OCI-LY3 (cell line): ENCODE results near the gene SOCS1.

Experiments
- H2AFZ ChIP-seq: fragments of 200-600, 300-600 bp; shearing (Covaris generic); 2 replicates; pipeline ENCODE4 v1.6.0; 2014; ENCODE audit warnings: antibody characterized with exemption, low read depth, low read length
- H3K27ac ChIP-seq: fragments of 200-600, 300-600 bp; sonication (generic); 2 replicates; pipeline ENCODE4 v1.5.1; 2014; ENCODE audit warnings: mild to moderate bottlenecking, low read length, moderate library complexity, mixed read lengths
- H3K27me3 ChIP-seq: fragments of 200-600, 300-600 bp; sonication (generic); 2 replicates; pipeline ENCODE4 v1.6.1; 2014; ENCODE audit warnings: low read depth, low read length, mixed read lengths
- H3K36me3 ChIP-seq: fragments of 200-600, 300-600 bp; sonication (generic); replicated peaks from 2 replicates; pipeline ENCODE3; 2014; ENCODE audit warnings: low read depth, low read length, mixed read lengths
- H3K4me1 ChIP-seq: fragments of 300-600, 200-600 bp; sonication (generic); 2 replicates; pipeline ENCODE4 v1.6.1; 2014; ENCODE audit warnings: low read length, mixed read lengths
- H3K4me2 ChIP-seq: fragments of 200-600, 300-600 bp; sonication (generic); 2 replicates; pipeline ENCODE4 v1.6.1; 2014; ENCODE audit warnings: low read length, mixed read lengths
- H3K4me3 ChIP-seq: fragments of 300-600, 200-600 bp; sonication (generic); 2 replicates; pipeline ENCODE4 v1.5.1; 2014; ENCODE audit warnings: antibody characterized with exemption, mild to moderate bottlenecking, low read length, moderate library complexity
- H3K79me2 ChIP-seq: fragments of 300-600, 200-600 bp; shearing (Covaris generic); 2 replicates; pipeline ENCODE4 v1.6.1; 2014; ENCODE audit warnings: mild to moderate bottlenecking, low read length, mixed read lengths
- H3K9ac ChIP-seq: fragments of 300-600, 200-600 bp; shearing (Covaris generic); 2 replicates; pipeline ENCODE4 v1.6.0; 2014; ENCODE audit warnings: mild to moderate bottlenecking, low read length, moderate library complexity
- H3K9me3 ChIP-seq: fragments of 200-600, 300-600 bp; shearing (Covaris generic); 2 replicates; pipeline ENCODE4 v1.6.1; 2014; ENCODE audit warnings: low read length, mixed read lengths; ENCODE audit not compliant: insufficient read depth
- H4K20me1 ChIP-seq: fragments of 200-600, 300-600 bp; sonication (generic); 2 replicates; pipeline ENCODE4 v1.6.1; 2016; ENCODE audit warnings: low read length, mixed read lengths; ENCODE audit not compliant: insufficient read depth
- CTCF ChIP-seq: fragments of 200-600, 300-600 bp; sonication (generic); IDR thresholded peaks from 2 replicates; pipeline ENCODE4 v1.5.1; 2014; ENCODE audit warnings: antibody characterized with exemption, low read length, low read depth
- EZH2phosphoT487 ChIP-seq: fragments of 200-600 bp; shearing (Covaris generic); IDR thresholded peaks from 2 replicates; pipeline ENCODE4 v1.6.1; 2018; ENCODE audit warnings: antibody characterized with exemption, mixed run types, low read depth

SOCS1 gene

DNA sequence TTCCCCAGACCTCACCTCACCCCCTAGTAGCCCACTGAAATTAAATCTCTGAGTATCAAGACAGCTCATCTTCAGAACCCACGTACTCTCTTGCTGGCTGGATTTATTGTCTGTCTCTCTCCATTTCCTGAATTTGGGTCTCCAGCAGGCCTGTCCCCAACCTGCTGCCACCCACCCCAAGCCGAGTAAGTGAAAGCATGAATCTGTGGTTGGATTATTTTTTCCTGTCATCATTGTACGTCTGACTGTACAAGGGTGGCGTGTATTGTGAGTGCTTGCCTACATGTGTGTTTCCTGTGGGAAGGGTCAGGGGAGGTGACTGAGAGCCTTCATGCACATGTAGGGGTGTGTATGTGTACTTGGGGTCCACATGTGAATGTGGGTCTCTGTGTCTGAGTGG lies 7.7 kb upstream of the SOCS1 start:
- no peaks in the 10 kb centered on the region for H3K36me3 ChIP-seq
- no peaks in the 10 kb centered on the region for H4K20me1 ChIP-seq
- no peak overlapping the region for H3K9ac ChIP-seq
- TF ChIP-seq EZH2phosphoT487, result no peak
- TF ChIP-seq CTCF, result no peak
- no peaks in the 10 kb centered on the region for H3K9me3 ChIP-seq
- no peak overlapping the region for H3K27ac ChIP-seq
- no peak overlapping the region for H3K4me3 ChIP-seq
- H3K4me1 ChIP-seq, result peaks cover 20% of the 10 kb centered on the region
- peak overlapping the region; percentile 15; the same call in 1 of the 2 replicates for H3K4me2 ChIP-seq
- H3K27me3 ChIP-seq, result peaks cover 16% of the 10 kb centered on the region; the same call in 1 of the 2 replicates
- H2AFZ ChIP-seq, result no peak overlapping the region
- no peaks in the 10 kb centered on the region for H3K79me2 ChIP-seq

- H3K9ac ChIP-seq, result no peak overlapping the region
- peaks cover 28% of the 10 kb centered on the region for H3K4me1 ChIP-seq
- no peaks in the 10 kb centered on the region for H3K9me3 ChIP-seq
- no peak overlapping the region for H2AFZ ChIP-seq
- H4K20me1 ChIP-seq, result no peaks in the 10 kb centered on the region
- H3K4me2 ChIP-seq, result no peak overlapping the region
- H3K36me3 ChIP-seq, result no peaks in the 10 kb centered on the region
- no peak overlapping the region for H3K27ac ChIP-seq
- H3K27me3 ChIP-seq, result peaks cover 16% of the 10 kb centered on the region; the same call in 1 of the 2 replicates
- H3K79me2 ChIP-seq, result no peaks in the 10 kb centered on the region
- TF ChIP-seq EZH2phosphoT487 (no peak), CTCF (no peak)
- no peak overlapping the region for H3K4me3 ChIP-seq
These were observed 6.9 kb upstream of the SOCS1 start for GRCh38 chr16:11262915-11263314.

- Histone ChIP-seq H3K4me1 (peaks cover 39% of the 10 kb centered on the region), H3K27ac (no peak overlapping the region), H3K4me2 (no peak overlapping the region), H4K20me1 (no peaks in the 10 kb centered on the region), H3K9me3 (no peaks in the 10 kb centered on the region), H3K79me2 (peaks cover 3% of the 10 kb centered on the region; the same call in 1 of the 2 replicates), H3K9ac (no peak overlapping the region), H3K27me3 (peaks cover 13% of the 10 kb centered on the region; the same call in 1 of the 2 replicates), H3K36me3 (no peaks in the 10 kb centered on the region), H3K4me3 (no peak overlapping the region), H2AFZ (no peak overlapping the region)
- no peak for TF ChIP-seq CTCF
- TF ChIP-seq EZH2phosphoT487, result no peak
These were observed 4.6 kb upstream of the SOCS1 start for GRCh38 chr16:11260596-11260966.

GRCh38 chr16:11259655-11260595 lies 3.9 kb upstream of the SOCS1 start:
- no peaks in the 10 kb centered on the region for H3K9me3 ChIP-seq
- H3K4me2 ChIP-seq, result no peak overlapping the region
- no peak overlapping the region for H3K9ac ChIP-seq
- H3K36me3 ChIP-seq, result peaks cover 4% of the 10 kb centered on the region
- no peak overlapping the region for H3K27ac ChIP-seq
- H3K4me3 ChIP-seq, result no peak overlapping the region
- peaks cover 41% of the 10 kb centered on the region for H3K4me1 ChIP-seq
- H4K20me1 ChIP-seq, result peaks cover 5% of the 10 kb centered on the region
- H3K27me3 ChIP-seq, result peaks cover 13% of the 10 kb centered on the region; the same call in 1 of the 2 replicates
- H3K79me2 ChIP-seq, result peaks cover 9% of the 10 kb centered on the region
- no peak for TF ChIP-seq EZH2phosphoT487
- TF ChIP-seq CTCF, result no peak
- H2AFZ ChIP-seq, result no peak overlapping the region
